ENCODE results near the gene ZNF335. TPM values are rescaled to one million over a fixed set of nuclear protein-coding genes. Genes with fewer than 3 reads are reported as not detected.
A peak's percentile ranks its signal among the peaks of the same experiment; 100 is the strongest.

Gene ZNF335
- total and polyA plus RNA-seq, 9 donors = 3.5 to 25.7 (median 15.7) TPM

- WGBS, 3 donors = 75 to 81% (median 79%) methylated on average over 14 of the region's 14 CpGs
- H3K9me3 ChIP-seq = no peaks in the 10 kb centered on the region
- no peaks in the 10 kb centered on the region for H3K27me3 ChIP-seq
- DNase-seq = peak in 3 of 5 donors; percentile 19 to 40 (median 30)
- H3K4me3 ChIP-seq = no peak overlapping the region
- intact Hi-C loops (cut with DNase I) = loop anchor here in 1 of 4 donors (10.0 kb wide), 2 partner anchors 74 to 144 kb away; partner anchors contain the start of genes CTSA, NEURL2 and TNNC2
- TF ChIP-seq EP300 (IDR thresholded peaks at IDR 0.05) = no peak
- TF ChIP-seq POLR2A (IDR thresholded peaks at IDR 0.05) = no peak
- no peak for TF ChIP-seq CTCF (IDR thresholded peaks at IDR 0.05)
- no peaks in the 10 kb centered on the region for H3K36me3 ChIP-seq
- peaks cover 4% of the 10 kb centered on the region for H3K4me1 ChIP-seq (ENCODE audit: insufficient read depth)
- H3K27ac ChIP-seq = no peak overlapping the region
Observed at GRCh38 chr20:45968801-45969711, 2.9 kb downstream of the ZNF335 start.

GRCh38 chr20:45968081-45968671 lies 3.8 kb downstream of the ZNF335 start:
- 77 to 94% (median 82%) methylated on average over 4 to 10 of the region's 10 CpGs for WGBS, 3 donors
- H3K4me1 ChIP-seq (ENCODE audit: insufficient read depth) = peaks cover 4% of the 10 kb centered on the region
- peak in 1 of 5 donors; percentile 26 for DNase-seq
- H3K4me3 ChIP-seq = no peak overlapping the region
- H3K27ac ChIP-seq = no peak overlapping the region
- no peaks in the 10 kb centered on the region for H3K36me3 ChIP-seq
- TF ChIP-seq CTCF (IDR thresholded peaks at IDR 0.05) (no peak), EP300 (IDR thresholded peaks at IDR 0.05) (no peak), POLR2A (IDR thresholded peaks at IDR 0.05) (no peak)
- intact Hi-C loops (cut with DNase I) = loop anchor here in 1 of 4 donors (10.0 kb wide), 2 partner anchors 73 to 143 kb away; partner anchors contain the start of genes CTSA, NEURL2 and TNNC2
- no peaks in the 10 kb centered on the region for H3K27me3 ChIP-seq
- H3K9me3 ChIP-seq = no peaks in the 10 kb centered on the region

- Histone ChIP-seq H3K4me3 (no peak overlapping the region), H3K4me1 (ENCODE audit: insufficient read depth) (peaks cover 1% of the 10 kb centered on the region), H3K27me3 (no peaks in the 10 kb centered on the region), H3K9me3 (no peaks in the 10 kb centered on the region), H3K36me3 (no peaks in the 10 kb centered on the region), H3K27ac (no peak overlapping the region)
- intact Hi-C loops (cut with DNase I) = loop anchor here in 1 of 4 donors (10.0 kb wide), 2 partner anchors 73 to 143 kb away; partner anchors contain the start of genes CTSA, NEURL2 and TNNC2
- DNase-seq = peak in 1 of 5 donors; percentile 16
- TF ChIP-seq CTCF (IDR thresholded peaks at IDR 0.05) = no peak
- no peak for TF ChIP-seq EP300 (IDR thresholded peaks at IDR 0.05)
- TF ChIP-seq POLR2A (IDR thresholded peaks at IDR 0.05) = no peak
- WGBS, 3 donors = 88 to 94% (median 93%) methylated on average over 11 to 13 of the region's 13 CpGs
Observed at GRCh38 chr20:45967551-45968080, 4.4 kb downstream of the ZNF335 start.

All from ovary (tissue), 9 donors.